ENCODE data around the gene GALK2. TPM values are rescaled to one million over a fixed set of nuclear protein-coding genes. Genes with fewer than 3 reads are reported as not detected.

The GALK2 gene
- total RNA-seq, 3 donors from 2014 or later (not counting 1 experiment from before 2014, with no cell fraction given), result 19.1 to 24.3 (median 23.6) TPM

Other genes starting within 250 kb of the GALK2 start
- gene SHC4, start 206.3 kb upstream of the GALK2 start, total RNA-seq, result under 1 TPM; 0.19 to 0.43 (median 0.20) TPM
- gene SECISBP2L, start 123.8 kb upstream of the GALK2 start, total RNA-seq, result 10 to 100 TPM; 78.8 to 97.7 (median 93.7) TPM
- 10 to 100 TPM; 77.6 to 90.7 (median 89.3) TPM for gene COPS2, start 14.6 kb upstream of the GALK2 start, total RNA-seq

Measured in natural killer cell (primary cell).